PC-3 (cell line): ENCODE measurements around the gene EMC1.

ENCODE experiments used
- EZH2 ChIP-seq: fragments of 300-600 bp; sonication (generic); IDR thresholded peaks from one replicate; pipeline ENCODE4 v1.6.1; 2017; ENCODE audit warnings: antibody characterized with exemption, mild to moderate bottlenecking, low read length; ENCODE audit not compliant: unreplicated experiment
- EZH2phosphoT487 ChIP-seq: fragments of 300-600 bp; sonication (generic); IDR thresholded peaks from 2 replicates; pipeline ENCODE4 v1.6.1; 2018; ENCODE audit warnings: mild to moderate bottlenecking, antibody characterized with exemption, low read length, borderline replicate concordance
- TF ChIP-seq, protein P1 (sequence below): fragments of 300-600 bp; sonication (generic); conservative IDR thresholded peaks from 2 replicates; pipeline ENCODE4 v1.5.1; 2017; ENCODE audit warnings: antibody characterized with exemption, low read depth, mild to moderate bottlenecking, low read length

DNA sequence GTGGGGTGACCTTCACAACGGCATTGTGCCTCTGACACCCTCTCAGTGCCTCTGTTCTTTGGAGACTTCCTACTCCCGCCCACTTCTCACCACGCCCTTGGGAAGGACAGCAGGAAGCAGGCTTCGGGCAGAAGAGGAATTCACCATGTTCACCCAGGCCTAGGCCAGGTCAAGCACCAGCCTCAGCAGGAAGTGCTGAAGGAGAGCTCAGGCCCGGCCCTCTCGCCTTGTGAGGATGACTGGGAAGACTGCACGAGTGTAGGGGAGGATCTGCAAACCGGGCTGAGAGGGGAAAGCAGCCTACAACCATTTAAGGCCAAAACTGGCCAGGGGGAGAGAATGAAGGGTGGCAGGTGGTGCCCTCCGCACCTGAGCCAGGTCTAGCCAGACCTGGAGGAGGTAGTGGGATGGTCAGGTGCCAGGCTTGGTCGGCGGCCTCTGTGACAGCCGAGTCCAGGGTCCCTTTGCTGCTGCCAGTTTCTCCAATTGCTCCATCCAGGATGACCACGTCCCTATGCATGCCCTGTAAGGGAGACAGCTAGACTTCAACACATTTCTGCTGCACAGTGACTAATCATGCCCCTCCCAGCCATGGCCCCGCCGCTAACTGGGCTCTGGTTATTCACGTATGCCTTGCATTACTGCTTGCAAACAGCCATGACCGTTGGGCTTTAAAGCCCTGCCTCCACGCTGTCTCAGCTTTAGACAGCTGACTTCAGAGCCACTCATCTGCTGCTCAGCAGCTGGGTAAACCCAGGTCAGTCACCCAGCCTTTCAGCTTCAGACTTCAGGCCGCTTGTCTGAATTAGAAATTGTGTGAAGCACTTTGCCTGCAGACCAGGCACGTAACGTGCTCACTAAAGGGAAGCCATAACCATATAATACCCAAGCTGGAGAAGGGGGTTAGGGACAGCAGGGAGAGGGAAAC lies 9.2 kb upstream of the EMC1 start:
- TF ChIP-seq, protein P1, sequence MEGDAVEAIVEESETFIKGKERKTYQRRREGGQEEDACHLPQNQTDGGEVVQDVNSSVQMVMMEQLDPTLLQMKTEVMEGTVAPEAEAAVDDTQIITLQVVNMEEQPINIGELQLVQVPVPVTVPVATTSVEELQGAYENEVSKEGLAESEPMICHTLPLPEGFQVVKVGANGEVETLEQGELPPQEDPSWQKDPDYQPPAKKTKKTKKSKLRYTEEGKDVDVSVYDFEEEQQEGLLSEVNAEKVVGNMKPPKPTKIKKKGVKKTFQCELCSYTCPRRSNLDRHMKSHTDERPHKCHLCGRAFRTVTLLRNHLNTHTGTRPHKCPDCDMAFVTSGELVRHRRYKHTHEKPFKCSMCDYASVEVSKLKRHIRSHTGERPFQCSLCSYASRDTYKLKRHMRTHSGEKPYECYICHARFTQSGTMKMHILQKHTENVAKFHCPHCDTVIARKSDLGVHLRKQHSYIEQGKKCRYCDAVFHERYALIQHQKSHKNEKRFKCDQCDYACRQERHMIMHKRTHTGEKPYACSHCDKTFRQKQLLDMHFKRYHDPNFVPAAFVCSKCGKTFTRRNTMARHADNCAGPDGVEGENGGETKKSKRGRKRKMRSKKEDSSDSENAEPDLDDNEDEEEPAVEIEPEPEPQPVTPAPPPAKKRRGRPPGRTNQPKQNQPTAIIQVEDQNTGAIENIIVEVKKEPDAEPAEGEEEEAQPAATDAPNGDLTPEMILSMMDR, result no peak
- TF ChIP-seq EZH2 (no peak), EZH2phosphoT487 (no peak)
